ENCODE data around the gene CMBL.
"Not testable (repeated sequence)": the region's sequence is repeated elsewhere in the genome, so short reads cannot be mapped to it uniquely, and the experiment has no call there.

CMBL gene

GRCh38 chr5:10253390-10253789 is 54.3 kb downstream of the CMBL start:
- DNase-seq: no peak

GRCh38 chr5:10251405-10251804 is 56.3 kb downstream of the CMBL start:
- no peak for DNase-seq

GRCh38 chr5:10250806-10251276 is 56.9 kb downstream of the CMBL start:
- no peak for DNase-seq

GRCh38 chr5:10249948-10250805 is 57.5 kb downstream of the CMBL start, which contains the start of gene CCT5:
CCT5 (plus strand) TSS chr5:10250280; CDS start chr5:10250341, 61 bp downstream.
- DNase-seq: peak; percentile 84 to 93

- no peak for DNase-seq
These were observed 59.1 kb downstream of the CMBL start for GRCh38 chr5:10248378-10249260.

GRCh38 chr5:10247217-10247616 is 60.5 kb downstream of the CMBL start:
- not testable (repeated sequence) for DNase-seq

- no peak for DNase-seq
These were observed 60.9 kb downstream of the CMBL start for GRCh38 chr5:10246761-10247160.

- no peak for DNase-seq
These were observed 63.3 kb downstream of the CMBL start for GRCh38 chr5:10244342-10244944.

- DNase-seq: no peak
These were observed 64.0 kb downstream of the CMBL start for GRCh38 chr5:10243660-10244240.

- no peak for DNase-seq
These were observed 72.4 kb downstream of the CMBL start for GRCh38 chr5:10235350-10235749.

- DNase-seq: no peak
These were observed 74.2 kb downstream of the CMBL start for GRCh38 chr5:10233505-10233904.

GRCh38 chr5:10233011-10233410 is 74.7 kb downstream of the CMBL start:
- DNase-seq: no peak

GRCh38 chr5:10232386-10232785 is 75.3 kb downstream of the CMBL start:
- no peak for DNase-seq

GRCh38 chr5:10229306-10230048 is 78.2 kb downstream of the CMBL start:
- no peak for DNase-seq

- DNase-seq: no peak
These were observed 79.4 kb downstream of the CMBL start for GRCh38 chr5:10228288-10228687.
